ENCODE data around the gene TRIM8.
"Not testable (repeated sequence)": the region's sequence is repeated elsewhere in the genome, so short reads cannot be mapped to it uniquely, and the experiment has no call there.

The TRIM8 gene

DNA sequence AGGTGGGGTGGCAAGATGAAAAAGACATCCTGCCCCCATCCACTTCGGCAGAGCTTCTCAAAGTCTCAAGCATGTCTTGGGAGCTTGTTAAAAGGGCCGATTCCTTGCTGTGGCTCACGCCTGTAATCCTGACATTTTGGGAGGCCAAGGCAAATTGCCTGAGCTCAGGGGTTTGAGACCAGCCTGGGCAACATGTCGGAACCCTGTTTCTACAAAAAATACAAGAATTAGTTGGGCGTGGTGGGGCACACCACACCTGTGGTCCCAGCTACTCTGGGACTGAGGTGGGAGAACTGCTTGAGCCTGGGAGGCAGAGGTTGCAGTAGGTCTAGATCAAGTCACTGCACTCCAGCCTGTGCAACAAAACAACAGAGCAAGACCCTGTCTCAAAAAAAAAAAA lies 14.5 kb downstream of the TRIM8 start:
- no peak overlapping the region for H3K4me3 ChIP-seq (ENCODE audit: low read depth, low read length)
- no peak for DNase-seq (ENCODE audit: low read depth)
- TF ChIP-seq MYC (IDR thresholded peaks at IDR 0.05; ENCODE audit: low read depth, low read length), result no peak
- TF ChIP-seq, protein P1, sequence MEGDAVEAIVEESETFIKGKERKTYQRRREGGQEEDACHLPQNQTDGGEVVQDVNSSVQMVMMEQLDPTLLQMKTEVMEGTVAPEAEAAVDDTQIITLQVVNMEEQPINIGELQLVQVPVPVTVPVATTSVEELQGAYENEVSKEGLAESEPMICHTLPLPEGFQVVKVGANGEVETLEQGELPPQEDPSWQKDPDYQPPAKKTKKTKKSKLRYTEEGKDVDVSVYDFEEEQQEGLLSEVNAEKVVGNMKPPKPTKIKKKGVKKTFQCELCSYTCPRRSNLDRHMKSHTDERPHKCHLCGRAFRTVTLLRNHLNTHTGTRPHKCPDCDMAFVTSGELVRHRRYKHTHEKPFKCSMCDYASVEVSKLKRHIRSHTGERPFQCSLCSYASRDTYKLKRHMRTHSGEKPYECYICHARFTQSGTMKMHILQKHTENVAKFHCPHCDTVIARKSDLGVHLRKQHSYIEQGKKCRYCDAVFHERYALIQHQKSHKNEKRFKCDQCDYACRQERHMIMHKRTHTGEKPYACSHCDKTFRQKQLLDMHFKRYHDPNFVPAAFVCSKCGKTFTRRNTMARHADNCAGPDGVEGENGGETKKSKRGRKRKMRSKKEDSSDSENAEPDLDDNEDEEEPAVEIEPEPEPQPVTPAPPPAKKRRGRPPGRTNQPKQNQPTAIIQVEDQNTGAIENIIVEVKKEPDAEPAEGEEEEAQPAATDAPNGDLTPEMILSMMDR (IDR thresholded peaks at IDR 0.05; ENCODE audit: low read depth, low read length), result no peak
- TF ChIP-seq, protein P2, sequence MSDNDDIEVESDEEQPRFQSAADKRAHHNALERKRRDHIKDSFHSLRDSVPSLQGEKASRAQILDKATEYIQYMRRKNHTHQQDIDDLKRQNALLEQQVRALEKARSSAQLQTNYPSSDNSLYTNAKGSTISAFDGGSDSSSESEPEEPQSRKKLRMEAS (IDR thresholded peaks at IDR 0.05; ENCODE audit: low read depth, low read length), result no peak
- no peak for TF ChIP-seq POLR2A (IDR thresholded peaks at IDR 0.05; ENCODE audit: extremely low read depth, insufficient read length)

- TF ChIP-seq, protein P1 (IDR thresholded peaks at IDR 0.05; ENCODE audit: low read depth, low read length), result no peak
- TF ChIP-seq POLR2A (IDR thresholded peaks at IDR 0.05; ENCODE audit: extremely low read depth, insufficient read length), result no peak
- TF ChIP-seq MYC (IDR thresholded peaks at IDR 0.05; ENCODE audit: low read depth, low read length), result no peak
- TF ChIP-seq, protein P2 (IDR thresholded peaks at IDR 0.05; ENCODE audit: low read depth, low read length), result no peak
- peak; percentile 75 for DNase-seq (ENCODE audit: low read depth)
- no peak overlapping the region for H3K4me3 ChIP-seq (ENCODE audit: low read depth, low read length)
Observed at GRCh38 chr10:102660888-102661657, 16.8 kb downstream of the TRIM8 start.

- TF ChIP-seq POLR2A (IDR thresholded peaks at IDR 0.05; ENCODE audit: extremely low read depth, insufficient read length) (no peak), MYC (IDR thresholded peaks at IDR 0.05; ENCODE audit: low read depth, low read length) (no peak)
- TF ChIP-seq, protein P2 (IDR thresholded peaks at IDR 0.05; ENCODE audit: low read depth, low read length), result no peak
- TF ChIP-seq, protein P1 (IDR thresholded peaks at IDR 0.05; ENCODE audit: low read depth, low read length), result no peak
- DNase-seq (ENCODE audit: low read depth), result no peak
- H3K4me3 ChIP-seq (ENCODE audit: low read depth, low read length), result no peak overlapping the region
Observed at GRCh38 chr10:102661658-102662028, 17.4 kb downstream of the TRIM8 start.

DNA sequence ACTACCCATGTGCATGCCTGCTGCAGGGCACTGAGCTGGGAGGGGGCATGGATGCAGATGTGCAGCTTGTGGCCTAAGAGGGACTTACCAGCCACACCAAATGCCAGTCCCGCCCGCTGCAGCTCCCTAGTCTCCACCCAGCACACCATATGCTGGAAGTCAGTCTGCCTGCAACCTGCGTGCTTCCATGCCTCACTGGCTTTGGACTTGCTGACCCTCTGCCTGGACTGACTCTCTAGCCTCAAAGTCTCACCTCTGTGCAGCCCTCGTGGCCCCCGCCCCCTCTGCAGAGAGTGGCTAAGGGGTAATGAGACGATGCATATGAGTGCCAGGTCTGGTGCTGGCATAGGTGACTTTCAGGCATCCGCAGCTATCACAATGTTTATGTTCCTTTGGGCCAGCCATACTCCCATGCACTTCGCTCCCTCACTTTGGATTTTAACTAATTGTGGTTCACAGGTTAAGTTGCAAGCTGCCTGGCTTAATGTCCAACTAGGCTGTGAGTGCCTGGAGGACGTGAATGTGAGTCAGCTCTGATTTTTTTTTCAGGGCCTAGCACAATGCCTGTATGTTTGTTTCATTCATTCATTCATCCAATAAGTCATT lies 21.7 kb downstream of the TRIM8 start:
- H3K4me3 ChIP-seq (ENCODE audit: low read depth, low read length), result no peak overlapping the region

GRCh38 chr10:102667411-102667810 lies 23.1 kb downstream of the TRIM8 start:
- not testable (repeated sequence) for H3K4me3 ChIP-seq (ENCODE audit: low read depth, low read length); DNase-seq (ENCODE audit: low read depth)

More for the DNA sequence above, 21.7 kb downstream of the TRIM8 start:
- TF ChIP-seq MYC (IDR thresholded peaks at IDR 0.05; ENCODE audit: low read depth, low read length) (no peak), POLR2A (IDR thresholded peaks at IDR 0.05; ENCODE audit: extremely low read depth, insufficient read length) (no peak)
- TF ChIP-seq, protein P1 (IDR thresholded peaks at IDR 0.05; ENCODE audit: low read depth, low read length), result no peak
- TF ChIP-seq, protein P2 (IDR thresholded peaks at IDR 0.05; ENCODE audit: low read depth, low read length), result no peak
- no peak for DNase-seq (ENCODE audit: low read depth)

DNA sequence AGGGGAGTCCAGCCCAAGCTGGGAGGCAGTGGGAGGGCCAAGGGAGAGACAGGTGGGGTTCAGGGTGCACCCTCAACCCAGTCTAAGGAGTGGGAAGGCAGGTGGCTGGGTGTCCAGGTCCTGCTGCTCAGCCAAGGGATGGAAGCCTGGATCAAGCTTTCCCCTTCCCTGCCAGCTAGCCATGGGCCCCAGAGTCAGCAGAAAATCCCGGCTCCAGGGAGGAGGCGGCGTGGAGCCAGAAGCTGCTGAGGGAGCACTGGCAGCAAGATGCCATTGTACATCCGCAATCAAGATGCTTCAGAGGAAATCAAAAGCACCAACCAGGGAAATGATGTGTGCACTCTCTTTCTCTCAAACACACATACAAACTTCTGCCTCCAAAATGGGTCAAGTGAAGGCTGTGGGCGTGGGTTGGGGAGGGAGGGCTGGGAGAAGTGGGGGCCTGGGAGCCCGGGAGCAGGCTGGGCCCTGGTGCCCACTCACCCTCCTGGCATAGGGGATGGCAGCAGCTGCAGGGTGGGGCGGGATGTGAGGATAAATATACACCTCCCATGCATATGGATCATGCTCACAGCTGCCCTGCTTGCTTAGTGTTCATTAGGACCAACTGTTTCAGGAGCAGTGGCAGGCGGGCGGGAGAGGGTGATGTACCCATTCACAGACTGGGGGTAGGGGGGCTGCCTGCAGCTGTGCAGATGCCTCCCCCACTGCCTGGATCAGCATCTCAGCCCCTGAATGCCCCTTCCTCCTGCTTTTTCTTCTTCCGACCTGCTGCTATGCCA lies 24.2 kb downstream of the TRIM8 start:
- TF ChIP-seq MYC (IDR thresholded peaks at IDR 0.05; ENCODE audit: low read depth, low read length), result no peak
- TF ChIP-seq, protein P2 (IDR thresholded peaks at IDR 0.05; ENCODE audit: low read depth, low read length), result no peak
- TF ChIP-seq, protein P1 (IDR thresholded peaks at IDR 0.05; ENCODE audit: low read depth, low read length), result no peak
- no peak for TF ChIP-seq POLR2A (IDR thresholded peaks at IDR 0.05; ENCODE audit: extremely low read depth, insufficient read length)
- no peak for DNase-seq (ENCODE audit: low read depth)

More for the DNA sequence above, 24.2 kb downstream of the TRIM8 start:
- H3K4me3 ChIP-seq (ENCODE audit: low read depth, low read length), result no peak overlapping the region

Measured in NB4 (cell line).